ENCODE measurements around the gene PCNT. TPM values are rescaled to one million over a fixed set of nuclear protein-coding genes. Genes with fewer than 3 reads are reported as not detected.

The PCNT gene
- polyA plus RNA-seq, 1 donor from 2014 or later: 28.2 TPM

GRCh38 chr21:46475296-46475695 lies 151.3 kb downstream of the PCNT start:
- no peak overlapping the region for H3K4me3 ChIP-seq (ENCODE audit: low read length)
- H3K9me3 ChIP-seq (ENCODE audit: low read length): no peaks in the 10 kb centered on the region
- H3K4me2 ChIP-seq (ENCODE audit: low read length): no peak overlapping the region
- H3K79me2 ChIP-seq (replicated peaks; ENCODE audit: insufficient read depth, low read length): no peaks in the 10 kb centered on the region
- H3F3A ChIP-seq (ENCODE audit: insufficient read depth, low read length, poor library complexity, severe bottlenecking): no peaks in the 10 kb centered on the region
- no peaks in the 10 kb centered on the region for H3K9me2 ChIP-seq (ENCODE audit: insufficient read depth, low read length)
- H4K20me1 ChIP-seq (ENCODE audit: insufficient read depth): no peaks in the 10 kb centered on the region
- TF ChIP-seq TAF1 (IDR thresholded peaks at IDR 0.05; ENCODE audit: low read depth) (no peak), MXI1 (conservative IDR thresholded peaks at IDR 0.05; ENCODE audit: poor library complexity, severe bottlenecking) (no peak), POLR2AphosphoS5 (IDR thresholded peaks at IDR 0.05) (no peak), RAD21 (conservative IDR thresholded peaks at IDR 0.05) (no peak), REST (IDR thresholded peaks at IDR 0.05; ENCODE audit: borderline replicate concordance) (no peak), SMC3 (conservative IDR thresholded peaks at IDR 0.05; ENCODE audit: poor library complexity) (no peak), CTCF (IDR thresholded peaks at IDR 0.05; ENCODE audit: poor library complexity, severe bottlenecking) (no peak), EZH2 (IDR thresholded peaks at IDR 0.05; ENCODE audit: borderline replicate concordance, insufficient read depth, low read length, poor library complexity, severe bottlenecking) (no peak), EP300 (conservative IDR thresholded peaks at IDR 0.05; ENCODE audit: poor library complexity, severe bottlenecking) (no peak)
- H2AFZ ChIP-seq (ENCODE audit: low read depth, low read length): no peak overlapping the region
- H3K9ac ChIP-seq (ENCODE audit: low read length): no peak overlapping the region
- no peaks in the 10 kb centered on the region for H3K36me3 ChIP-seq (ENCODE audit: insufficient read depth, low read length)
- no peaks in the 10 kb centered on the region for H3K27me3 ChIP-seq (ENCODE audit: insufficient read depth, low read depth, low read length)
- H3K27ac ChIP-seq (ENCODE audit: low read length): no peak overlapping the region

GRCh38 chr21:46477765-46478164 lies 153.8 kb downstream of the PCNT start:
- H3K27me3 ChIP-seq (ENCODE audit: insufficient read depth, low read depth, low read length): no peaks in the 10 kb centered on the region
- H3K4me2 ChIP-seq (ENCODE audit: low read length): no peak overlapping the region
- H3K79me2 ChIP-seq (replicated peaks; ENCODE audit: insufficient read depth, low read length): no peaks in the 10 kb centered on the region
- no peaks in the 10 kb centered on the region for H3F3A ChIP-seq (ENCODE audit: insufficient read depth, low read length, poor library complexity, severe bottlenecking)
- TF ChIP-seq REST (IDR thresholded peaks at IDR 0.05; ENCODE audit: borderline replicate concordance) (no peak), CTCF (IDR thresholded peaks at IDR 0.05; ENCODE audit: poor library complexity, severe bottlenecking) (no peak), SMC3 (conservative IDR thresholded peaks at IDR 0.05; ENCODE audit: poor library complexity) (no peak)
- no peak overlapping the region for H2AFZ ChIP-seq (ENCODE audit: low read depth, low read length)
- no peaks in the 10 kb centered on the region for H3K9me2 ChIP-seq (ENCODE audit: insufficient read depth, low read length)
- H3K36me3 ChIP-seq (ENCODE audit: insufficient read depth, low read length): no peaks in the 10 kb centered on the region
- no peak overlapping the region for H3K9ac ChIP-seq (ENCODE audit: low read length)
- H3K4me3 ChIP-seq (ENCODE audit: low read length): no peak overlapping the region
- no peaks in the 10 kb centered on the region for H4K20me1 ChIP-seq (ENCODE audit: insufficient read depth)
- no peak overlapping the region for H3K27ac ChIP-seq (ENCODE audit: low read length)
- H3K9me3 ChIP-seq (ENCODE audit: low read length): no peaks in the 10 kb centered on the region
